Measurements from ENCODE around the gene RAG1. TPM values are rescaled to one million over a fixed set of nuclear protein-coding genes. Genes with fewer than 3 reads are reported as not detected.

The RAG1 gene
- total and polyA plus RNA-seq, 2 donors (not counting 1 experiment from before 2014, with no cell fraction given): 0.06 to 0.37 TPM

- H2AFZ ChIP-seq (ENCODE audit: insufficient read depth, low read depth, low read length, poor library complexity, severe bottlenecking): no peak overlapping the region
- peaks cover 0 to 3% (median 0%) of the 10 kb centered on the region in 3 donors for H3K9me3 ChIP-seq (ENCODE audit: control extremely low read depth in 1 of 3, control insufficient read depth in 2 of 3, insufficient read depth in 1 of 3, low read length in 2 of 3)
- Mint-ChIP-seq H3K9me3 (ENCODE audit: insufficient read depth) (no peaks in the 10 kb centered on the region), H3K27ac (no peak overlapping the region), H3K4me3 (no peak overlapping the region), H3K4me1 (peaks cover 6% of the 10 kb centered on the region), H3K27me3 (peaks cover 61% of the 10 kb centered on the region)
- H3K4me2 ChIP-seq (replicated peaks; ENCODE audit: low read depth, low read length, poor library complexity, severe bottlenecking): no peak overlapping the region
- H3K4me1 ChIP-seq (ENCODE audit: control insufficient read depth in 2 of 2, insufficient read depth in 2 of 2, low read length in 2 of 2): peaks cover 0 to 8% of the 10 kb centered on the region in 2 donors
- intact Hi-C loops (cut with micrococcal nuclease): no loop called here
- DNase-seq: no peak
- CTCF ChIA-PET: no interaction called here
- H3K9ac ChIP-seq (ENCODE audit: low read length): no peak overlapping the region
- TF ChIP-seq EZH2 (IDR thresholded peaks at IDR 0.05; ENCODE audit: borderline replicate concordance, insufficient read depth, low read depth, low read length, poor library complexity, severe bottlenecking): no peak
- TF ChIP-seq, protein P1, sequence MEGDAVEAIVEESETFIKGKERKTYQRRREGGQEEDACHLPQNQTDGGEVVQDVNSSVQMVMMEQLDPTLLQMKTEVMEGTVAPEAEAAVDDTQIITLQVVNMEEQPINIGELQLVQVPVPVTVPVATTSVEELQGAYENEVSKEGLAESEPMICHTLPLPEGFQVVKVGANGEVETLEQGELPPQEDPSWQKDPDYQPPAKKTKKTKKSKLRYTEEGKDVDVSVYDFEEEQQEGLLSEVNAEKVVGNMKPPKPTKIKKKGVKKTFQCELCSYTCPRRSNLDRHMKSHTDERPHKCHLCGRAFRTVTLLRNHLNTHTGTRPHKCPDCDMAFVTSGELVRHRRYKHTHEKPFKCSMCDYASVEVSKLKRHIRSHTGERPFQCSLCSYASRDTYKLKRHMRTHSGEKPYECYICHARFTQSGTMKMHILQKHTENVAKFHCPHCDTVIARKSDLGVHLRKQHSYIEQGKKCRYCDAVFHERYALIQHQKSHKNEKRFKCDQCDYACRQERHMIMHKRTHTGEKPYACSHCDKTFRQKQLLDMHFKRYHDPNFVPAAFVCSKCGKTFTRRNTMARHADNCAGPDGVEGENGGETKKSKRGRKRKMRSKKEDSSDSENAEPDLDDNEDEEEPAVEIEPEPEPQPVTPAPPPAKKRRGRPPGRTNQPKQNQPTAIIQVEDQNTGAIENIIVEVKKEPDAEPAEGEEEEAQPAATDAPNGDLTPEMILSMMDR (IDR thresholded peaks at IDR 0.05): no peak
- no peak for ATAC-seq (ENCODE audit: low read depth)
- H3K27ac ChIP-seq (ENCODE audit: low read length in 2 of 2): no peak overlapping the region
- no peaks in the 10 kb centered on the region for H3K79me2 ChIP-seq (ENCODE audit: control insufficient read depth, insufficient read depth, low read length)
- H3K4me3 ChIP-seq (ENCODE audit: control extremely low read depth in 1 of 5, extremely low read depth in 1 of 5, insufficient read depth in 1 of 5, low read depth in 2 of 5, low read length in 4 of 5): no peak overlapping the region
- H3K27me3 ChIP-seq (replicated peaks in 1 of 4; ENCODE audit: control extremely low read depth in 1 of 4, control insufficient read depth in 3 of 4, insufficient read depth in 4 of 4, low read length in 3 of 4): peaks cover 0 to 39% (median 14%) of the 10 kb centered on the region in 4 experiments
- no peaks in the 10 kb centered on the region for H3K36me3 ChIP-seq (replicated peaks in 1 of 2; ENCODE audit: control extremely low read depth in 1 of 2, control insufficient read depth in 1 of 2, extremely low read depth in 1 of 2, insufficient read depth in 2 of 2, low read length in 1 of 2)
- POLR2A ChIA-PET: no interaction called here
- H4K20me1 ChIP-seq (ENCODE audit: control insufficient read depth, insufficient read depth, low read length, poor library complexity, severe bottlenecking): no peaks in the 10 kb centered on the region
- 0% methylated on average over 3 of the region's 4 CpGs for WGBS (ENCODE audit: insufficient coverage)
Measured at GRCh38 chr11:36569095-36569494, 1.3 kb downstream of the RAG1 start.

DNA sequence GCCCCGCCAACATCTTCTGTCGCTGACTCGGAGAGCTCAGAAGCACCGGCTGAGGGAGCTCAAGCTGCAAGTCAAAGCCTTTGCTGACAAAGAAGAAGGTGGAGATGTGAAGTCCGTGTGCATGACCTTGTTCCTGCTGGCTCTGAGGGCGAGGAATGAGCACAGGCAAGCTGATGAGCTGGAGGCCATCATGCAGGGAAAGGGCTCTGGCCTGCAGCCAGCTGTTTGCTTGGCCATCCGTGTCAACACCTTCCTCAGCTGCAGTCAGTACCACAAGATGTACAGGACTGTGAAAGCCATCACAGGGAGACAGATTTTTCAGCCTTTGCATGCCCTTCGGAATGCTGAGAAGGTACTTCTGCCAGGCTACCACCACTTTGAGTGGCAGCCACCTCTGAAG is 6.7 kb downstream of the RAG1 start:
- no peak overlapping the region for H3K4me3 Mint-ChIP-seq

More for the DNA sequence above, 6.7 kb downstream of the RAG1 start:
- no peak for ATAC-seq (ENCODE audit: low read depth)
- no peak overlapping the region for H3K4me3 ChIP-seq (ENCODE audit: control extremely low read depth in 1 of 5, extremely low read depth in 1 of 5, insufficient read depth in 1 of 5, low read depth in 2 of 5, low read length in 4 of 5)
- Mint-ChIP-seq H3K9me3 (ENCODE audit: insufficient read depth) (no peaks in the 10 kb centered on the region), H3K4me1 (no peaks in the 10 kb centered on the region), H3K27ac (no peak overlapping the region), H3K27me3 (peaks cover 49% of the 10 kb centered on the region)
- H3K4me1 ChIP-seq (ENCODE audit: control insufficient read depth in 2 of 2, insufficient read depth in 2 of 2, low read length in 2 of 2): peaks cover 0 to 3% of the 10 kb centered on the region in 2 donors
- WGBS (ENCODE audit: insufficient coverage): 77% methylated on average over 7 of the region's 8 CpGs
- TF ChIP-seq, protein P1 (IDR thresholded peaks at IDR 0.05): no peak
- TF ChIP-seq EZH2 (IDR thresholded peaks at IDR 0.05; ENCODE audit: borderline replicate concordance, insufficient read depth, low read depth, low read length, poor library complexity, severe bottlenecking): no peak
- CTCF ChIA-PET: interaction anchor here (2.3 kb wide), 1 partner anchor 11 kb away, joined by 16 read pairs; no protein-coding TSS in a partner anchor
- H3K27ac ChIP-seq (ENCODE audit: low read length in 2 of 2): no peak overlapping the region
- H3K27me3 ChIP-seq (replicated peaks in 1 of 4; ENCODE audit: control extremely low read depth in 1 of 4, control insufficient read depth in 3 of 4, insufficient read depth in 4 of 4, low read length in 3 of 4): peaks cover 0 to 21% (median 8%) of the 10 kb centered on the region in 4 experiments
- peaks cover 0 to 3% (median 0%) of the 10 kb centered on the region in 3 donors for H3K9me3 ChIP-seq (ENCODE audit: control extremely low read depth in 1 of 3, control insufficient read depth in 2 of 3, insufficient read depth in 1 of 3, low read length in 2 of 3)
- no peaks in the 10 kb centered on the region for H4K20me1 ChIP-seq (ENCODE audit: control insufficient read depth, insufficient read depth, low read length, poor library complexity, severe bottlenecking)
- no peaks in the 10 kb centered on the region for H3K79me2 ChIP-seq (ENCODE audit: control insufficient read depth, insufficient read depth, low read length)
- H3K9ac ChIP-seq (ENCODE audit: low read length): no peak overlapping the region
- intact Hi-C loops (cut with micrococcal nuclease): no loop called here
- no peak overlapping the region for H3K4me2 ChIP-seq (replicated peaks; ENCODE audit: low read depth, low read length, poor library complexity, severe bottlenecking)
- H2AFZ ChIP-seq (ENCODE audit: insufficient read depth, low read depth, low read length, poor library complexity, severe bottlenecking): no peak overlapping the region
- DNase-seq: no peak
- POLR2A ChIA-PET: no interaction called here
- no peaks in the 10 kb centered on the region for H3K36me3 ChIP-seq (replicated peaks in 1 of 2; ENCODE audit: control extremely low read depth in 1 of 2, control insufficient read depth in 1 of 2, extremely low read depth in 1 of 2, insufficient read depth in 2 of 2, low read length in 1 of 2)
